C4-2B (cell line): ENCODE measurements around the gene GRAMD1C.

Experiments
- H3K27ac ChIP-seq: fragments of 450-650 bp; 2 replicates; pipeline ENCODE4 v1.5.1; 2017
- CTCF ChIP-seq: fragments of 450-650 bp; conservative IDR thresholded peaks from 2 replicates; pipeline ENCODE4 v1.5.1; 2017; ENCODE audit warnings: mild to moderate bottlenecking
- ZFX ChIP-seq: fragments of 450-650 bp; IDR thresholded peaks from 2 replicates; pipeline ENCODE4 v1.6.1; 2017

The GRAMD1C gene

GRCh38 chr3:113952921-113953320 lies 114.3 kb downstream of the GRAMD1C start:
- H3K27ac ChIP-seq, result no peak overlapping the region
- no peak for TF ChIP-seq CTCF
- no peak for TF ChIP-seq ZFX

- TF ChIP-seq CTCF, result no peak
- TF ChIP-seq ZFX, result no peak
- H3K27ac ChIP-seq, result no peak overlapping the region
These were observed 115.1 kb downstream of the GRAMD1C start for GRCh38 chr3:113953677-113954076.

GRCh38 chr3:113954091-113954685 lies 115.6 kb downstream of the GRAMD1C start:
- no peak for TF ChIP-seq CTCF
- TF ChIP-seq ZFX, result no peak
- no peak overlapping the region for H3K27ac ChIP-seq

- no peak overlapping the region for H3K27ac ChIP-seq
- TF ChIP-seq CTCF (no peak), ZFX (no peak)
These were observed 125.3 kb downstream of the GRAMD1C start for GRCh38 chr3:113963879-113964278.

GRCh38 chr3:113966172-113966571 lies 127.6 kb downstream of the GRAMD1C start:
- H3K27ac ChIP-seq, result no peak overlapping the region
- TF ChIP-seq CTCF (peak; percentile 18), ZFX (no peak)

- no peak overlapping the region for H3K27ac ChIP-seq
- no peak for TF ChIP-seq CTCF
- no peak for TF ChIP-seq ZFX
These were observed 130.4 kb downstream of the GRAMD1C start for GRCh38 chr3:113968986-113969385.

- no peak overlapping the region for H3K27ac ChIP-seq
These were observed 139.2 kb downstream of the GRAMD1C start for GRCh38 chr3:113977822-113978221.

More at GRCh38 chr3:113977822-113978221, 139.2 kb downstream of the GRAMD1C start:
- TF ChIP-seq CTCF (no peak), ZFX (no peak)
